ENCODE data around the gene CNIH1. TPM values are rescaled to one million over a fixed set of nuclear protein-coding genes. Genes with fewer than 3 reads are reported as not detected.

Gene CNIH1
- polyA plus RNA-seq (2013, experiment 1 of 4): 96.9 TPM
- polyA plus RNA-seq (2013, experiment 2 of 4): 105 TPM
- 106 TPM for polyA plus RNA-seq (2013, experiment 3 of 4)
- polyA plus RNA-seq (2013, experiment 4 of 4): 123 TPM

DNA sequence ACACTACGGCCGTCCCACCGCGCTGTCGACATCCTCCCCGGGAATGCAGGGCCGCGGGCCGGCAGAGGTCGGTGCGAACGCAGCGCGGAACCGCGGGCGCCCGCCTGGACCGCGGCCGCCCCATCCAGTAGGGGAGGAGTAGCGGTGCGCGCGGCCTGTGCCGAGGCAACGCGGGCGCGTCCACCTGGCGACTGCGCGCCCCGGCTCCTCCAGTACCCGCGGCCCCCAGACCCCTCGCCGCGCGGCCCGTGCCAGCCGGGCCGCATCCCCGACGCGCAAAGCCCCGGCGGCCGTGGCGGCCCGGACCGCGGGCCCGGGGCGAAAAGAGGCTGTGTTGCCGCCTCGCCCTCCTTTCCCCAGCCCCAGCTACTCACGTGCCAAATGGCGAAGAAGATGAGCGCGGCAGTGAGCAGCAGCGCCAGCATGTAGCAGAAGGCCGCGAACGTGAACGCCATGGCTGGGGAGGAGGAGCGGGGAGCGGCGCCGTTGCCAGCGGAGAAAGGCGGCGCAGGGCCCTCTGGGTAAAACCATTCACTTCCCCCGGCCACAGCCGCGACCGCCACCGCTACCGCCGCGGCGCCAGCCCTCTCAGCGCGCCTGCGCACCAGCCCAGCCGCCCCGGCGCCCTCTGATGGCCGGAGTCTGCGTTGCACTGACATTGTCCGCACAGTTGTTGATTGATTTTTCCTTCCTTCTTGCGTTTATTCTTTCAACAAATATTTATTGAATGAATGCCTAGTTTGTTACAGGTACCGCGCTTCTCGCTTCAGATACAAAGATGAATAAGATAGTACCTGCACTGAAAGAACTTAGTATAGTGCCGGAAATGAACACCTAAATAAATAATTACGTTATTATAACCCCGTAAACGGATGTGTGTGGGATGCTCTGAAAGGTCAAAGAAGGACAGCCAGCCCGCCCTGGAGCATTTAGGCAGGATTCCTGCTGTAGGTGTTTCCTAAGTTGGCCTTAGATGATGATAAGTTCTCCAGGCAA lies at the start of gene CNIH1:
CNIH1 (minus strand) TSS at position 502 of the 996 bp plus-strand sequence; CDS start at position 455, 47 bp downstream.
- 3% methylated on average over 99 to 100 of the region's 100 CpGs for WGBS, 2 experiments
- H3K4me3 ChIP-seq (ENCODE audit: insufficient read depth, low read depth, low read length): peak within 1 kb of the TSS; percentile 77

DNA sequence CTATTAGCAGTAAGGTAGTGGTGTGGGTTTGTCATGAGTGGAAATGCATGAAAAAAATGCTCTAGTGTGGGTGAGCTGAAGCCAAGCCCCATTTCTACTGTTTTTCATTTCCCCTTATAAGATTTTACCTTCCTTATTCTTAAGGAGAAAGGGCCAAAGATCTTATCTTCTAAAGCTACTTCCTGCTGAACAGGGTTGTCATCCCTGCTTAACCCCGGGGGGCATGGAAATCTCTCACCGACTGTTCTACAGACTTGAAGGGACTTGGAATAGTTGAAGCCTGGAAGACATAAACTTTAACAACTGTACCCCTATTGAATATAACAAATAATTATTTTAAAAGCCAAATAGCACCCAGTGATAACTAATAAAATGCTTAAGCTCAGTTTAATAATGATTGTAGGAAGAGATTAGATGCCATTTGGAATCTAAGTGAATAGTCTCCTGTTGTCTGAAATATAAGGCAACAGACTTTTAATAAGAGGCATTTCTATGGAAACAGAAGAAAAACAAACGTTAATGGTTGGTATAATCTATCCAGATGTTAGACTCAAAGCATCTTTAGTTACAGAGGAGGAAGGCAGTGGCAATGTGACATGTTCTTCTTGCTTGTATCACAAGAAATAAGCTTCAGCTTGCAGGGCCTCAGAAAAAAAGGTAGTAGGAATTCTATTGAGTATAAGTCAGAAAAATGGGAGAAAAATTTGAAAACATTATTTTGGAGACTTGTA lies 49.4 kb upstream of the CNIH1 start:
- Histone ChIP-seq H3K4me3 (ENCODE audit: insufficient read depth, low read depth, low read length) (no peak overlapping the region), H3K4me1 (ENCODE audit: control insufficient read depth, insufficient read depth, low read length) (peaks cover 5% of the 10 kb centered on the region), H3K9me3 (ENCODE audit: control insufficient read depth, low read length) (no peaks in the 10 kb centered on the region), H3K27me3 (ENCODE audit: control insufficient read depth, insufficient read depth, low read length, poor library complexity, severe bottlenecking) (no peaks in the 10 kb centered on the region), H3K36me3 (ENCODE audit: control insufficient read depth, insufficient read depth, low read length) (no peaks in the 10 kb centered on the region), H3K27ac (ENCODE audit: insufficient read depth, low read depth, low read length, poor library complexity, severe bottlenecking) (no peak overlapping the region)
- WGBS, 2 experiments: 52 to 63% methylated on average over 3 of the region's 3 CpGs

More for the DNA sequence above, at the start of gene CNIH1:
- no peaks in the 10 kb centered on the region for H3K9me3 ChIP-seq (ENCODE audit: control insufficient read depth, low read length)
- peaks cover 16% of the 10 kb centered on the region for H3K4me1 ChIP-seq (ENCODE audit: control insufficient read depth, insufficient read depth, low read length)
- H3K27me3 ChIP-seq (ENCODE audit: control insufficient read depth, insufficient read depth, low read length, poor library complexity, severe bottlenecking): no peaks in the 10 kb centered on the region
- H3K27ac ChIP-seq (ENCODE audit: insufficient read depth, low read depth, low read length, poor library complexity, severe bottlenecking): peak within 1 kb of the TSS; percentile 99
- H3K36me3 ChIP-seq (ENCODE audit: control insufficient read depth, insufficient read depth, low read length): no peaks in the 10 kb centered on the region

DNA sequence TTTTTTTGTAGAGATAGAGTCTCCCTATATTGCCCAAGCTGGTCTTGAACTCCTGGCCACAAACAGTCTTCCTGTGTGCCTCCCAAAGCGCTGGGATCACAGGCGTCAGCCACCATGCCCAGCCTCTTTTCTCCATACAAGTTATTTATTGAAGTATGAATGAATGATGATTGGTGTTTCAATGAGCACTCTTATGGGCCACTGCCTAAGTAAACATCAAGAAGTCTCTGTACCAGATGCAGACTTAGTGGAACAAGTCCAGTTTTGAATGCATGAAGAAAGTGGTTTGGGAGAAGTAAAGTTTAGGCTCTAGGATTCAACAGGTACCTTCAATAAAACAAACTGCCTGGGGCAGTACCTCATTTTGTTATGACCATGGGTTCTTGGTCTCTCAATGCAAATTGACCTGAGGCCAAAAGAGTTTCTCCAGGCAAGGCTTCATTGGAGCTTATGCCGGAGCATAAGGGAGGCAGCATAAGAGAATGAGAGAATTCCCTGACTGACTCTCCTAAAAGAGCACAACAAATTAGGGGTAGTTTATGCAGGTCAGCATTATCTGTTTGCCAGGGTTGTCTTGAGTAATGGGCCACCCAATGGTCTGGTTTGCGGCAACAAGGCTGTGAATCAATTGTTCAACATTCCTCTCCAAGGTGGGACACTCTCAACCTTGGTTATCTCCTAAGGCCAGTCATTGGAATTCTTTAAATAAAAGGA lies 48.7 kb upstream of the CNIH1 start:
- Histone ChIP-seq H3K27me3 (ENCODE audit: control insufficient read depth, insufficient read depth, low read length, poor library complexity, severe bottlenecking) (no peaks in the 10 kb centered on the region), H3K4me1 (ENCODE audit: control insufficient read depth, insufficient read depth, low read length) (peaks cover 5% of the 10 kb centered on the region), H3K9me3 (ENCODE audit: control insufficient read depth, low read length) (no peaks in the 10 kb centered on the region), H3K36me3 (ENCODE audit: control insufficient read depth, insufficient read depth, low read length) (no peaks in the 10 kb centered on the region), H3K4me3 (ENCODE audit: insufficient read depth, low read depth, low read length) (no peak overlapping the region), H3K27ac (ENCODE audit: insufficient read depth, low read depth, low read length, poor library complexity, severe bottlenecking) (no peak overlapping the region)
- 88 to 98% methylated on average over 2 to 4 of the region's 4 CpGs for WGBS, 2 experiments

GRCh38 chr14:54489318-54489683 lies 48.1 kb upstream of the CNIH1 start:
- Histone ChIP-seq H3K27me3 (ENCODE audit: control insufficient read depth, insufficient read depth, low read length, poor library complexity, severe bottlenecking) (no peaks in the 10 kb centered on the region), H3K9me3 (ENCODE audit: control insufficient read depth, low read length) (no peaks in the 10 kb centered on the region), H3K4me1 (ENCODE audit: control insufficient read depth, insufficient read depth, low read length) (peaks cover 5% of the 10 kb centered on the region), H3K27ac (ENCODE audit: insufficient read depth, low read depth, low read length, poor library complexity, severe bottlenecking) (peak overlapping the region; percentile 87), H3K36me3 (ENCODE audit: control insufficient read depth, insufficient read depth, low read length) (no peaks in the 10 kb centered on the region), H3K4me3 (ENCODE audit: insufficient read depth, low read depth, low read length) (peak overlapping the region; percentile 95)
- WGBS, 2 experiments: 54 to 57% methylated on average over 5 of the region's 5 CpGs

- no peaks in the 10 kb centered on the region for H3K27me3 ChIP-seq (ENCODE audit: control insufficient read depth, insufficient read depth, low read length, poor library complexity, severe bottlenecking)
- H3K27ac ChIP-seq (ENCODE audit: insufficient read depth, low read depth, low read length, poor library complexity, severe bottlenecking): peak within 1 kb of the TSS; percentile 87
- H3K36me3 ChIP-seq (ENCODE audit: control insufficient read depth, insufficient read depth, low read length): no peaks in the 10 kb centered on the region
- no peaks in the 10 kb centered on the region for H3K9me3 ChIP-seq (ENCODE audit: control insufficient read depth, low read length)
- H3K4me1 ChIP-seq (ENCODE audit: control insufficient read depth, insufficient read depth, low read length): peaks cover 5% of the 10 kb centered on the region
- 0% methylated on average over 51 of the region's 51 CpGs for WGBS, 2 experiments
- peak within 1 kb of the TSS; percentile 95 for H3K4me3 ChIP-seq (ENCODE audit: insufficient read depth, low read depth, low read length)
Measured at GRCh38 chr14:54488646-54489317, 47.6 kb upstream of the CNIH1 start, which contains the start of gene GMFB. TSS of gene GMFB (minus strand) at chr14:54488980. CDS start at chr14:54488927, 53 bp downstream.

DNA sequence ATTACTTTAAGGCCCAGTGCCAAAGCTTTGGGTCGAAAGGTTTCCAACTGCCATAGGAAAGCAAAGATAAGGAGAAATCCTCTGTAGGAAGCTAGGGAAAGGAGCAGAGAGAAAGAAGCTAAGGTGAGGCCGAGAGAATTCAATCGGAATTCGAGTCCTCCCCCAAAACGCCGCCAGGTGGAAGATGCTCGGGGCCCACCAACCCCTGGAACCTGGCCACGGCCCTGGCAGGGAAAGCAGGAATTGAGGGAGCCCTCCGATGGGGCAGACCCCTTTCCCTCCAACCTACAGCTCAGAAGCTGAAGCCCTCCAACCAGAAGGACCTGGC lies 47.1 kb upstream of the CNIH1 start:
- peaks cover 5% of the 10 kb centered on the region for H3K4me1 ChIP-seq (ENCODE audit: control insufficient read depth, insufficient read depth, low read length)
- no peaks in the 10 kb centered on the region for H3K9me3 ChIP-seq (ENCODE audit: control insufficient read depth, low read length)
- peak overlapping the region; percentile 87 for H3K27ac ChIP-seq (ENCODE audit: insufficient read depth, low read depth, low read length, poor library complexity, severe bottlenecking)
- H3K27me3 ChIP-seq (ENCODE audit: control insufficient read depth, insufficient read depth, low read length, poor library complexity, severe bottlenecking): no peaks in the 10 kb centered on the region
- WGBS, 2 experiments: 1% methylated on average over 9 of the region's 9 CpGs
- peak overlapping the region; percentile 95 for H3K4me3 ChIP-seq (ENCODE audit: insufficient read depth, low read depth, low read length)
- H3K36me3 ChIP-seq (ENCODE audit: control insufficient read depth, insufficient read depth, low read length): no peaks in the 10 kb centered on the region

DNA sequence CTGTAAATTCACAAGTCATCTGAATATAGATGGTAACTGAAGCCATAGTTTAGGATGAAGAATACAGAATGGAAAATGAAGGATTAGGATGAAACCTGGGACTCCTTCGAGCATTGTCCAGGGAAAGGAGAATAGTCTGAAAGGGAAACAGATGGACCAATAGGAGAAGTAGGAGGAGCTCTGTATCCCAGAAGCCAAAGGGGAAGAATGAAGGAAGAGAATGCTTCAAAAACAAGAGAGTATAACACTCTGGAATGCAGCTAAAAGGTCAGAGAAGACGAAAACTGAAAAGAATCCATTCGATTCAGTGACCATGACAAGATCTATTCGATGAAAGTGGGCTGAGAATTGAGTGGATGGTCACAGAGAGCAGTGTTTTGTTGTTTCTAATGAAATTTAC lies 46.6 kb upstream of the CNIH1 start:
- peak overlapping the region; percentile 87 for H3K27ac ChIP-seq (ENCODE audit: insufficient read depth, low read depth, low read length, poor library complexity, severe bottlenecking)
- no peaks in the 10 kb centered on the region for H3K9me3 ChIP-seq (ENCODE audit: control insufficient read depth, low read length)
- H3K4me1 ChIP-seq (ENCODE audit: control insufficient read depth, insufficient read depth, low read length): peaks cover 5% of the 10 kb centered on the region
- H3K36me3 ChIP-seq (ENCODE audit: control insufficient read depth, insufficient read depth, low read length): peaks cover 2% of the 10 kb centered on the region
- no peaks in the 10 kb centered on the region for H3K27me3 ChIP-seq (ENCODE audit: control insufficient read depth, insufficient read depth, low read length, poor library complexity, severe bottlenecking)
- 44 to 56% methylated on average over 4 of the region's 4 CpGs for WGBS, 2 experiments
- peak overlapping the region; percentile 95 for H3K4me3 ChIP-seq (ENCODE audit: insufficient read depth, low read depth, low read length)

DNA sequence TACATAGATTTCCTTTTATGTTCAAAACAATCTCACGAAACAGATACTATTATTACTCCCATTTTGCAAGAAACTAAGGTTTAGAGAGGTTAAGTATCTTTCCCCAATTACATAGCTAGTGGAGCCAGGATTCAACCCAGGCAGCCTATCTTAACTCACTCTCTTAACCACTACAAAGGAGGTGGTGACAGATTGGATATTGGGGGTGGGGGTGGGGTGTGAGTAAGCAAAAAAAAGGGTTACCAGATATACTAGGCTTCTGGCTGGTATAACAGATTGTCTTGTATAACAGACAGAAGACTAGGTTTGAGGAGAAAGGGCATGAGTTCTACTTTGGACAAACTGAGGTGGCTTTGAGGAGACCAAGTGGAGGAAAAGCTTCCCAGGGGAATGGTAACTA lies 45.5 kb upstream of the CNIH1 start:
- H3K27ac ChIP-seq (ENCODE audit: insufficient read depth, low read depth, low read length, poor library complexity, severe bottlenecking): no peak overlapping the region
- H3K9me3 ChIP-seq (ENCODE audit: control insufficient read depth, low read length): no peaks in the 10 kb centered on the region
- peaks cover 7% of the 10 kb centered on the region for H3K36me3 ChIP-seq (ENCODE audit: control insufficient read depth, insufficient read depth, low read length)
- WGBS, 2 experiments: 86 to 100% methylated on average over 1 of the region's 1 CpG
- H3K4me1 ChIP-seq (ENCODE audit: control insufficient read depth, insufficient read depth, low read length): peaks cover 5% of the 10 kb centered on the region
- no peak overlapping the region for H3K4me3 ChIP-seq (ENCODE audit: insufficient read depth, low read depth, low read length)
- no peaks in the 10 kb centered on the region for H3K27me3 ChIP-seq (ENCODE audit: control insufficient read depth, insufficient read depth, low read length, poor library complexity, severe bottlenecking)

GRCh38 chr14:54483846-54484245 lies 42.7 kb upstream of the CNIH1 start:
- no peaks in the 10 kb centered on the region for H3K4me1 ChIP-seq (ENCODE audit: control insufficient read depth, insufficient read depth, low read length)
- no peak overlapping the region for H3K4me3 ChIP-seq (ENCODE audit: insufficient read depth, low read depth, low read length)
- H3K9me3 ChIP-seq (ENCODE audit: control insufficient read depth, low read length): no peaks in the 10 kb centered on the region
- H3K27me3 ChIP-seq (ENCODE audit: control insufficient read depth, insufficient read depth, low read length, poor library complexity, severe bottlenecking): no peaks in the 10 kb centered on the region
- H3K27ac ChIP-seq (ENCODE audit: insufficient read depth, low read depth, low read length, poor library complexity, severe bottlenecking): no peak overlapping the region
- H3K36me3 ChIP-seq (ENCODE audit: control insufficient read depth, insufficient read depth, low read length): peaks cover 7% of the 10 kb centered on the region
